IMR-90 (cell line): ENCODE measurements around the gene PLEKHA8. TPM values are rescaled to one million over a fixed set of nuclear protein-coding genes. Genes with fewer than 3 reads are reported as not detected.

ENCODE experiments used
- ATAC-seq: fragments of 200-7000 bp; cut with Tn5 transposase; 2 replicates; pipeline ENCODE4 v1.9.1; 2020; ENCODE audit warnings: low read depth, mild to moderate bottlenecking, moderate library complexity
- BruUV-seq: library from RNA; stranded (reverse); fragments of 400-500 nt; replicated peaks from 2 replicates; lab custom pipeline; 2021; lab: Mats Ljungman, UMichigan
- CTCF ChIA-PET: fragments of 300-600 bp; formaldehyde crosslinking; extraction: SDS; loops from one replicate; lab custom pipeline; 2021; ENCODE audit warnings: antibody characterized with exemption; lab: Yijun Ruan, JAX
- POLR2A ChIA-PET: fragments of 300-600 bp; sonication (Branson Sonifier 250); formaldehyde crosslinking; loops from one replicate; lab custom pipeline; 2022; ENCODE audit warnings: antibody characterized with exemption; ENCODE audit not compliant: unreplicated experiment; lab: Charles Lee
- DNase-seq: peaks from one replicate; pipeline ENCODE4 v3.0.0; 2013
- H2AFZ ChIP-seq: replicated peaks from 2 replicates; pipeline ENCODE3; 2013; ENCODE audit warnings: low read length, mild to moderate bottlenecking; ENCODE audit not compliant: poor library complexity
- H2AK5ac ChIP-seq: 2 replicates; pipeline ENCODE4 v1.6.1; 2013; ENCODE audit warnings: low read depth, low read length, inconsistent platforms
- H2AK9ac ChIP-seq: replicated peaks from 2 replicates; pipeline ENCODE3; 2013; ENCODE audit warnings: mild to moderate bottlenecking, low read depth, low read length, moderate library complexity; ENCODE audit not compliant: poor library complexity
- H2BK120ac ChIP-seq: 2 replicates; pipeline ENCODE4 v1.6.1; 2013; ENCODE audit warnings: low read depth, low read length, inconsistent platforms
- H2BK15ac ChIP-seq: 3 replicates; pipeline ENCODE4 v1.6.1; 2013; ENCODE audit warnings: low read depth, low read length, inconsistent platforms
- H2BK20ac ChIP-seq: 2 replicates; pipeline ENCODE4 v1.6.1; 2013; ENCODE audit warnings: low read depth, mild to moderate bottlenecking, inconsistent platforms, low read length, moderate library complexity
- H2BK5ac ChIP-seq: 2 replicates; pipeline ENCODE4 v1.6.1; 2013; ENCODE audit warnings: mild to moderate bottlenecking, low read depth, low read length, inconsistent platforms; ENCODE audit not compliant: poor library complexity, severe bottlenecking
- H3K14ac ChIP-seq: replicated peaks from 2 replicates; pipeline ENCODE4 v1.6.1; 2013; ENCODE audit warnings: low read depth, low read length, inconsistent platforms
- H3K18ac ChIP-seq: 2 replicates; pipeline ENCODE4 v1.6.1; 2013; ENCODE audit warnings: low read depth, low read length, control low read depth
- H3K23ac ChIP-seq: 2 replicates; pipeline ENCODE4 v1.6.1; 2013; ENCODE audit warnings: low read depth, low read length, inconsistent platforms
- H3K27ac ChIP-seq: 2 replicates; pipeline ENCODE4 v1.5.1; 2013; ENCODE audit warnings: mild to moderate bottlenecking, control low read depth, low read length; ENCODE audit not compliant: insufficient read depth
- H3K27me3 ChIP-seq: 2 replicates; pipeline ENCODE4 v1.6.1; 2013; ENCODE audit warnings: low read length; ENCODE audit not compliant: control insufficient read depth, insufficient read depth
- H3K36me3 ChIP-seq: 2 replicates; pipeline ENCODE4 v1.6.1; 2013; ENCODE audit warnings: low read length, mixed read lengths; ENCODE audit not compliant: control insufficient read depth, insufficient read depth
- H3K4ac ChIP-seq: 2 replicates; pipeline ENCODE4 v1.6.1; 2013; ENCODE audit warnings: low read depth, low read length, inconsistent platforms
- H3K4me1 ChIP-seq: 2 replicates; pipeline ENCODE4 v1.6.1; 2013; ENCODE audit warnings: low read length, mixed read lengths; ENCODE audit not compliant: control insufficient read depth, insufficient read depth
- H3K4me2 ChIP-seq: 2 replicates; pipeline ENCODE4 v1.6.1; 2013; ENCODE audit warnings: low read depth, mild to moderate bottlenecking, control low read depth, low read length, moderate library complexity
- H3K4me3 ChIP-seq: 2 replicates; pipeline ENCODE4 v1.5.1; 2013; ENCODE audit warnings: low read depth, mild to moderate bottlenecking, control low read depth, low read length, moderate library complexity; ENCODE audit not compliant: insufficient read depth
- H3K56ac ChIP-seq: 2 replicates; pipeline ENCODE4 v1.6.1; 2013; ENCODE audit warnings: low read length, inconsistent platforms; ENCODE audit not compliant: insufficient read depth; ENCODE audit errors: extremely low read depth
- H3K79me1 ChIP-seq, 2 experiments: 2 replicates each; pipeline ENCODE4 v1.6.1; 2013; ENCODE audit warnings: low read length in 2 of 2, inconsistent platforms in 1 of 2, low read depth in 1 of 2
- H3K9ac ChIP-seq: 2 replicates; pipeline ENCODE4 v1.6.1; 2013; ENCODE audit warnings: low read depth, low read length, control low read depth
- H3K9me1 ChIP-seq: 2 replicates; pipeline ENCODE4 v1.6.1; 2013; ENCODE audit warnings: low read length, inconsistent platforms; ENCODE audit not compliant: insufficient read depth
- H3K9me3 ChIP-seq: 2 replicates; pipeline ENCODE4 v1.6.1; 2013; ENCODE audit warnings: low read length; ENCODE audit not compliant: control insufficient read depth, insufficient read depth
- H4K20me1 ChIP-seq: 2 replicates; pipeline ENCODE4 v1.6.1; 2013; ENCODE audit warnings: low read length, inconsistent platforms; ENCODE audit not compliant: insufficient read depth
- H4K5ac ChIP-seq: 2 replicates; pipeline ENCODE4 v1.6.1; 2013; ENCODE audit warnings: mild to moderate bottlenecking, low read depth, low read length, control low read depth
- H4K8ac ChIP-seq, 2 experiments: 2 replicates each; pipeline ENCODE4 v1.6.1; 2013; ENCODE audit warnings: low read depth in 2 of 2, low read length in 2 of 2, control low read depth in 1 of 2, inconsistent platforms in 1 of 2
- H4K91ac ChIP-seq: 2 replicates; pipeline ENCODE4 v1.6.1; 2013; ENCODE audit warnings: low read depth, low read length, inconsistent platforms; ENCODE audit not compliant: insufficient read depth
- MXI1 ChIP-seq: IDR thresholded peaks from 2 replicates; pipeline ENCODE4 v1.6.1; 2012; ENCODE audit warnings: low read depth, mild to moderate bottlenecking, low read length, moderate library complexity, borderline replicate concordance
- WGBS, 2 experiments: methylation state at CpG; one replicate each; pipeline versions ENCODE4 v1.1.5 to v1.1.7; 2013; ENCODE audit warnings: missing lambda C conversion rate in 2 of 2; ENCODE audit not compliant: insufficient read length in 1 of 2; ENCODE audit errors: extremely low coverage in 2 of 2; 5-methylcytosine and 5-hydroxymethylcytosine counted together
- dilution Hi-C: fragments of 300-500 bp; cut with HindIII; formaldehyde crosslinking; loops from one replicate; pipeline ENCODE4 v1.14.3; 2018; ENCODE audit warnings: low sequenced_read_pairs; ENCODE audit not compliant: unreplicated experiment
- in situ Hi-C: fragments of 300-500 bp; cut with MboI; formaldehyde crosslinking; loops from 3 replicates; pipeline ENCODE4 v1.14.3; 2019; ENCODE audit warnings: low sequenced_read_pairs, inconsistent platforms, mixed read lengths
- intact Hi-C: fragments of 100-400 bp; cut with micrococcal nuclease; formaldehyde crosslinking; loops from 2 replicates; pipeline ENCODE4 v1.10.0; 2022
- polyA plus RNA-seq, 3 experiments: library from polyadenylated mRNA; depleted of rRNA; stranded (reverse); fragments of >200 nt; gene quantifications; 2 replicates each; pipeline ENCODE4 v1.2.3, GENCODE V29; 2012; ENCODE audit warnings: low replicate concordance in 1 of 3
- total RNA-seq: library from RNA; depleted of rRNA; stranded (reverse); fragments of >200 nt; gene quantifications from 2 replicates; pipeline ENCODE4 v1.2.3, GENCODE V29; 2012
- TF ChIP-seq, protein P1 (sequence below): conservative IDR thresholded peaks from 2 replicates; pipeline ENCODE4 v1.5.1; 2012; ENCODE audit warnings: mild to moderate bottlenecking, low read depth, low read length, improper control_type of control experiment

Gene PLEKHA8
- total and polyA plus RNA-seq, 2 of the 4 experiments (the other 2 are of a cell fraction) = 3.6 to 9.7 TPM

- POLR2A ChIA-PET = no interaction called here
- BruUV-seq = no TSS peak
- Histone ChIP-seq H3K4me1 (no peaks in the 10 kb centered on the region; the same call in 1 of the 2 replicates), H3K9me3 (no peaks in the 10 kb centered on the region), H2AFZ (no peak overlapping the region), H4K5ac (no peak overlapping the region), H3K14ac (no peak overlapping the region), H2BK15ac (no peak overlapping the region), H2BK5ac (no peak overlapping the region), H3K9ac (no peak overlapping the region), H2BK20ac (no peak overlapping the region), H3K4ac (no peak overlapping the region), H3K27me3 (no peaks in the 10 kb centered on the region), H3K36me3 (peaks cover 8% of the 10 kb centered on the region), H3K79me1 (peaks cover 10 to 21% of the 10 kb centered on the region in 2 experiments), H4K91ac (no peak overlapping the region), H2BK120ac (no peak overlapping the region), H3K23ac (no peak overlapping the region), H3K4me3 (no peak overlapping the region), H3K56ac (no peak overlapping the region), H2AK9ac (no peak overlapping the region), H3K18ac (no peak overlapping the region), H2AK5ac (no peak overlapping the region), H4K8ac (no peak overlapping the region), H3K4me2 (no peak overlapping the region), H3K9me1 (peaks cover 2% of the 10 kb centered on the region; the same call in 1 of the 2 replicates), H3K27ac (no peak overlapping the region), H4K20me1 (peaks cover 4% of the 10 kb centered on the region; the same call in 1 of the 2 replicates)
- dilution Hi-C loops (no loop called here), intact Hi-C loops (no loop called here), in situ Hi-C loops (no loop called here)
- no CpG with 5 or more reads among the region's 1 CpG for WGBS, 2 experiments
- DNase-seq (no peak), ATAC-seq (peak; percentile 46; the same call in 1 of the 2 replicates)
- CTCF ChIA-PET = no interaction called here
- no peak for TF ChIP-seq MXI1
- TF ChIP-seq, protein P1, sequence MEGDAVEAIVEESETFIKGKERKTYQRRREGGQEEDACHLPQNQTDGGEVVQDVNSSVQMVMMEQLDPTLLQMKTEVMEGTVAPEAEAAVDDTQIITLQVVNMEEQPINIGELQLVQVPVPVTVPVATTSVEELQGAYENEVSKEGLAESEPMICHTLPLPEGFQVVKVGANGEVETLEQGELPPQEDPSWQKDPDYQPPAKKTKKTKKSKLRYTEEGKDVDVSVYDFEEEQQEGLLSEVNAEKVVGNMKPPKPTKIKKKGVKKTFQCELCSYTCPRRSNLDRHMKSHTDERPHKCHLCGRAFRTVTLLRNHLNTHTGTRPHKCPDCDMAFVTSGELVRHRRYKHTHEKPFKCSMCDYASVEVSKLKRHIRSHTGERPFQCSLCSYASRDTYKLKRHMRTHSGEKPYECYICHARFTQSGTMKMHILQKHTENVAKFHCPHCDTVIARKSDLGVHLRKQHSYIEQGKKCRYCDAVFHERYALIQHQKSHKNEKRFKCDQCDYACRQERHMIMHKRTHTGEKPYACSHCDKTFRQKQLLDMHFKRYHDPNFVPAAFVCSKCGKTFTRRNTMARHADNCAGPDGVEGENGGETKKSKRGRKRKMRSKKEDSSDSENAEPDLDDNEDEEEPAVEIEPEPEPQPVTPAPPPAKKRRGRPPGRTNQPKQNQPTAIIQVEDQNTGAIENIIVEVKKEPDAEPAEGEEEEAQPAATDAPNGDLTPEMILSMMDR = 0 out of 2 replicates have a peak, but pooled peaks have one; percentile 20
These were observed 8.8 kb upstream of the PLEKHA8 start for GRCh38 chr7:30019387-30019786.
